Loucy (cell line): Measurements from ENCODE around the gene MAD1L1.

Experiments
- EZH2phosphoT487 ChIP-seq: fragments of 200-600 bp; IDR thresholded peaks from 2 replicates; pipeline ENCODE4 v1.6.1; 2018; ENCODE audit warnings: antibody characterized with exemption, mild to moderate bottlenecking, moderate library complexity, borderline replicate concordance
- TF ChIP-seq, protein P1 (sequence below): fragments of 200-600 bp; sonication (generic); conservative IDR thresholded peaks from 2 replicates; pipeline ENCODE4 v1.5.1; 2014; ENCODE audit warnings: mild to moderate bottlenecking, antibody characterized with exemption, low read length

GRCh38 chr7:2106440-2106839 is 126.3 kb downstream of the MAD1L1 start:
- TF ChIP-seq, protein P1, sequence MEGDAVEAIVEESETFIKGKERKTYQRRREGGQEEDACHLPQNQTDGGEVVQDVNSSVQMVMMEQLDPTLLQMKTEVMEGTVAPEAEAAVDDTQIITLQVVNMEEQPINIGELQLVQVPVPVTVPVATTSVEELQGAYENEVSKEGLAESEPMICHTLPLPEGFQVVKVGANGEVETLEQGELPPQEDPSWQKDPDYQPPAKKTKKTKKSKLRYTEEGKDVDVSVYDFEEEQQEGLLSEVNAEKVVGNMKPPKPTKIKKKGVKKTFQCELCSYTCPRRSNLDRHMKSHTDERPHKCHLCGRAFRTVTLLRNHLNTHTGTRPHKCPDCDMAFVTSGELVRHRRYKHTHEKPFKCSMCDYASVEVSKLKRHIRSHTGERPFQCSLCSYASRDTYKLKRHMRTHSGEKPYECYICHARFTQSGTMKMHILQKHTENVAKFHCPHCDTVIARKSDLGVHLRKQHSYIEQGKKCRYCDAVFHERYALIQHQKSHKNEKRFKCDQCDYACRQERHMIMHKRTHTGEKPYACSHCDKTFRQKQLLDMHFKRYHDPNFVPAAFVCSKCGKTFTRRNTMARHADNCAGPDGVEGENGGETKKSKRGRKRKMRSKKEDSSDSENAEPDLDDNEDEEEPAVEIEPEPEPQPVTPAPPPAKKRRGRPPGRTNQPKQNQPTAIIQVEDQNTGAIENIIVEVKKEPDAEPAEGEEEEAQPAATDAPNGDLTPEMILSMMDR: no peak
- no peak for TF ChIP-seq EZH2phosphoT487
